Retinal pigment epithelial cell (primary cell): ENCODE measurements around the gene SLC2A8.

Experiments used
- DNase-seq: peaks from one replicate; pipeline ENCODE4 v3.0.0-alpha.2; 2010; ENCODE audit warnings: low read depth
- H3K4me3 ChIP-seq: 2 replicates; pipeline ENCODE4 v1.5.1; 2011; ENCODE audit warnings: mild to moderate bottlenecking, low read length, control low read depth, moderate library complexity
- CTCF ChIP-seq: conservative IDR thresholded peaks from 2 replicates; pipeline ENCODE4 v1.5.1; 2011; ENCODE audit warnings: low read depth, low read length, control low read depth, inconsistent platforms

Gene SLC2A8

GRCh38 chr9:127418037-127418471 lies 21.1 kb downstream of the SLC2A8 start:
- TF ChIP-seq CTCF, result peak; percentile 44
- DNase-seq, result no peak
- no peak overlapping the region for H3K4me3 ChIP-seq

- no peak overlapping the region for H3K4me3 ChIP-seq
- DNase-seq, result no peak
- TF ChIP-seq CTCF, result no peak
These were observed 22.4 kb downstream of the SLC2A8 start for GRCh38 chr9:127419348-127419747.

- no peak for TF ChIP-seq CTCF
- H3K4me3 ChIP-seq, result no peak overlapping the region
- DNase-seq, result no peak
These were observed 24.1 kb downstream of the SLC2A8 start for GRCh38 chr9:127421057-127421456.

- DNase-seq, result no peak
- TF ChIP-seq CTCF, result no peak
- H3K4me3 ChIP-seq, result no peak overlapping the region
These were observed 25.3 kb downstream of the SLC2A8 start for GRCh38 chr9:127422133-127422782.

- H3K4me3 ChIP-seq, result peak overlapping the region; percentile 98
- TF ChIP-seq CTCF, result no peak
These were observed 25.8 kb downstream of the SLC2A8 start for GRCh38 chr9:127422787-127423186.

GRCh38 chr9:127423476-127423933 lies 26.5 kb downstream of the SLC2A8 start:
- no peak for TF ChIP-seq CTCF
- peak overlapping the region; percentile 98 for H3K4me3 ChIP-seq
- no peak for DNase-seq

More at GRCh38 chr9:127422787-127423186, 25.8 kb downstream of the SLC2A8 start:
- DNase-seq, result no peak
